Activated CD4-positive, alpha-beta T cell treated with anti-CD3 and anti-CD28 coated beads, Interleukin-2, amount 10 ng/mL, durations not matched to agents 24 days and 14 days (primary cell): ENCODE results near the gene PKD2. TPM values are rescaled to one million over a fixed set of nuclear protein-coding genes. Genes with fewer than 3 reads are reported as not detected.

Source experiments
- DNase-seq: peaks from one replicate; pipeline ENCODE4 v3.0.0; 2022
- H3K27ac Mint-ChIP-seq: one replicate; pipeline ENCODE4 v1.8.0; 2022; ENCODE audit warnings: mild to moderate bottlenecking, mixed read lengths
- H3K27me3 Mint-ChIP-seq: one replicate; pipeline ENCODE4 v1.8.0; 2022; ENCODE audit warnings: mixed read lengths
- H3K36me3 Mint-ChIP-seq: one replicate; pipeline ENCODE4 v1.8.0; 2022; ENCODE audit warnings: low read depth, mild to moderate bottlenecking, mixed read lengths
- H3K4me1 Mint-ChIP-seq: one replicate; pipeline ENCODE4 v1.8.0; 2021; ENCODE audit warnings: mixed read lengths
- H3K4me3 Mint-ChIP-seq: one replicate; pipeline ENCODE4 v1.8.0; 2022; ENCODE audit warnings: mild to moderate bottlenecking, moderate library complexity, mixed read lengths
- H3K9me3 Mint-ChIP-seq: one replicate; pipeline ENCODE4 v1.8.0; 2021; ENCODE audit warnings: mixed read lengths
- intact Hi-C: fragments of 100-400 bp; cut with micrococcal nuclease; formaldehyde crosslinking; loops from one replicate; pipeline ENCODE4 v1.15.1; 2023
- total RNA-seq: library from RNA; stranded (reverse); gene quantifications from 2 replicates; pipeline ENCODE4 v1.2.3, GENCODE V29; 2022

Gene PKD2
- 10.1 and 12.3 TPM in 2 replicates for total RNA-seq

DNA sequence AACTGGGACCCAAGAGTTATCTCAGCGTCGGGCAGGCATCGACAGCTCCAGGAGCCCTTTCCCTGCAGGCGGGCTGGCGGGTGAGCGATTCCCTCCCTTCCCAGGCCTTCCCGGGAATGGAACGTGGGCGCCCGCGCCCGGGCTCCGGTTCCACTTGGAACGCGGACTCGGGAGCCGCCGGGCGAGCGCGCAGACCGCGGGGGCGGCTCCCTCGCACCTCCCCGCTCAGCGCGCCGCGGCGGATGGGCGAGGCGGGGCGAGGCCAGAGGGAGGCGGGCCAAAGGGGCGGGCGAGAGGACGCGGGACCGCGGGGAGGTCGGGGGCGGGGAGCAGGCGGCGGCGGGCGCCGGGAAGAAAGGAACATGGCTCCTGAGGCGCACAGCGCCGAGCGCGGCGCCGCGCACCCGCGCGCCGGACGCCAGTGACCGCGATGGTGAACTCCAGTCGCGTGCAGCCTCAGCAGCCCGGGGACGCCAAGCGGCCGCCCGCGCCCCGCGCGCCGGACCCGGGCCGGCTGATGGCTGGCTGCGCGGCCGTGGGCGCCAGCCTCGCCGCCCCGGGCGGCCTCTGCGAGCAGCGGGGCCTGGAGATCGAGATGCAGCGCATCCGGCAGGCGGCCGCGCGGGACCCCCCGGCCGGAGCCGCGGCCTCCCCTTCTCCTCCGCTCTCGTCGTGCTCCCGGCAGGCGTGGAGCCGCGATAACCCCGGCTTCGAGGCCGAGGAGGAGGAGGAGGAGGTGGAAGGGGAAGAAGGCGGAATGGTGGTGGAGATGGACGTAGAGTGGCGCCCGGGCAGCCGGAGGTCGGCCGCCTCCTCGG, at the start of gene PKD2:
Gene PKD2, plus strand, starts transcription at position 332 of the 818 bp plus-strand sequence. Its CDS starts 99 bp downstream, at position 431.
- intact Hi-C loops, result loop anchor here (1.0 to 10.0 kb wide), 6 partner anchors 19 to 587 kb away; partner anchors contain the start of genes ABCG2, HERC3, HERC5 and PPM1K
- Mint-ChIP-seq H3K27ac (peak within 1 kb of the TSS; percentile 88), H3K4me3 (peak within 1 kb of the TSS; percentile 94), H3K9me3 (no peaks in the 10 kb centered on the region), H3K4me1 (peaks cover 31% of the 10 kb centered on the region), H3K27me3 (peaks cover 16% of the 10 kb centered on the region), H3K36me3 (peaks cover 10% of the 10 kb centered on the region)
- DNase-seq, result peak; percentile 96

DNA sequence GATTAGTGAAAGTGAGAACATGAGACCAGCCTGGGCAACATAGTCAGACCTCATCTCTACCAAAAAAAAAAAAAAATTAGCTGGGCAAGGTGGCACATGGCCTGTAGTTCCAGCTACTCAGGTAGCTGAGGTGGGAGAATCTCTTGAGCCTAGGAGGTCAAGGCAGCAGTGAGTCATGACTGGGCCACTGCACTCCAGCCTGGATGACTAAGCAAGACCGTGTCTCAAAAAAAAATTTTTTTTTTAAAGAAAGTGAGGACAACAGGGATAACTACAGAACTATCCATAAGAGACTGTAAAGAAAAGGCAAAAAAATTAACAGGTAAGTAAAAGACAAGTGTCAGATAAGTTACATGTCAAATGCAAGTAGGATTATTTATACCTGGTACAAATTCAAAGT, 45.4 kb upstream of the PKD2 start:
- intact Hi-C loops, result no loop called here
- Mint-ChIP-seq H3K4me1 (no peaks in the 10 kb centered on the region), H3K27ac (no peak overlapping the region), H3K4me3 (no peak overlapping the region), H3K36me3 (no peaks in the 10 kb centered on the region), H3K27me3 (peaks cover 13% of the 10 kb centered on the region), H3K9me3 (no peaks in the 10 kb centered on the region)
- DNase-seq, result no peak

DNA sequence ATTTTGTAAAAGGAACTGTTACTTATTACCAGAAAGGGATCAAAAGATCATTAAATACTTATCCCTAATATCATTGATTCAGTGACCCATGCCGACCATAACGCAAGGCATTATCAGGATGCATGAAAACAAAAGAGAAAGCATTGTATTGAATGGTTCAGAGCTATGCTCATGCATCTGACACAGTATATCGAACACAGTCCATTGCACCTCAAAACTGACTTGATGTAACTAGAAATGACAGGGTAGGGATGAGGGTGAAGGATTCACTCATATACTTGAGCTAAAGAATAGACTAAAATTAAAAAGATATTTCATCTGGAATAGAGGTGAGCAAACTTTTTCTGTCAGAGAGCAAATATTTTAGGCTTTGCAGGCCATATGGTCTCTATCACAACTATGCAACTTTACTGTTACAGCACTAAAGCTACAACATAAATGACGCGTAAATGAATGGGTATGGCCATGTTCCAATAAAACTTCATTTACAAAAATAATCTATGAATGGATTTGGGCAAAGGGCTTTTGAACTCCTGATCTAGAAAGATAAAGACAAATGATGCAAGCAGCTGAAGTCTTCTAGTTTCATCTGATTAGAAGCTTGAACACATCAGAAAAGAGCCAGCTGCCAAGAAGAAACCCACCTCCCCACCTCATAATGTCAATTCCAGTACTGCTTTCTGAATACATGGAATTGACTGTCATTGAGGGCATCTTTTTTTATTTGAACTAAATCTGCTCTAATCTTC, 44.9 kb upstream of the PKD2 start:
- DNase-seq, result no peak
- Mint-ChIP-seq H3K27ac (no peak overlapping the region), H3K4me1 (no peaks in the 10 kb centered on the region), H3K4me3 (no peak overlapping the region), H3K36me3 (no peaks in the 10 kb centered on the region), H3K9me3 (no peaks in the 10 kb centered on the region), H3K27me3 (peaks cover 13% of the 10 kb centered on the region)
- intact Hi-C loops, result no loop called here

DNA sequence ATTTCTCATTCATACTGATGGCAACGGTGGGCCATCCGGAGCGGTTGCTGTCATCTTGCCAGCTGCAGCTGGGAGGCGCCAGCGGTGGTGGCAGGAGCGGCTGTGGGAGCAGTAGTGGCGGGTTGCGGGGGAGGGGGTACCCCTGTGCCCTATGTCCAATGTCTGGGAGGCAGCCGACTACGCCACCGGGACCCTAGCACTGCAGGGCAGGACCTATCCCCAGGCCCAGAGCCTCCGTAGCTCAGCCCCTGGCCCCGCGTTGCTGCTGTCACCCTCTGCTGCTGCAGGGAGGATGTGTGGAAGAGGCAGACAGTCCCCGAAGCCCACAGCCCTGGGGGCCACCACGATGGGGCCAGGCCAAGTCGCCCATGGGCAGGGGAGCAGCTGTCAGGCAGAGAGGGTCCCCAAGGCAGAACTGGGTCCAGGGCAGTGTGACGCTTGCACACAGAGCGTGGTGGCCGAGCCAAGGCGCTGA, 41.9 kb upstream of the PKD2 start:
- Mint-ChIP-seq H3K27me3 (peaks cover 25% of the 10 kb centered on the region), H3K4me3 (no peak overlapping the region), H3K4me1 (no peaks in the 10 kb centered on the region), H3K27ac (no peak overlapping the region), H3K36me3 (no peaks in the 10 kb centered on the region), H3K9me3 (no peaks in the 10 kb centered on the region)
- intact Hi-C loops, result no loop called here
- DNase-seq, result no peak

DNA sequence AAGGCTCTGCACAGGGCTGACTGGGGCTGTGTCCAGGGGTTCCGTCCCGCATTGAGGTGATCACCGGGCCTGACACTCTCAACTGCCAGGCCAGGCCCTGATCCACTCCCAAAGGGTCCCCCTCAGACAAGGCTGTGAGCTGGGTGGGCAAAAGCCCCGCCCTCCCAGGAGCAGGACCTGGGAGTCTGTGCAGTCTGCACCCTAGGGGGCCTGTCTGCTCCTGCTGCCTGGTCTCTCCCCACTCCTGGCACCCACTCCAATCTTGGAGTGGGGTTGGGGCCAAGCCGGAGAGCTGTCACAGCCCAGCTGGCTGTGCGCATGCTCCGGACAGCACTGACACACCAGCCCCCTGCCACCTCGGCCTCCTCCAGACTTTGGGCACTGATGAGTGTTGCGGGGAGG, 41.3 kb upstream of the PKD2 start:
- no peak overlapping the region for H3K27ac Mint-ChIP-seq
- intact Hi-C loops, result no loop called here
- no peaks in the 10 kb centered on the region for H3K36me3 Mint-ChIP-seq
- H3K27me3 Mint-ChIP-seq, result peaks cover 26% of the 10 kb centered on the region
- H3K9me3 Mint-ChIP-seq, result no peaks in the 10 kb centered on the region
- no peaks in the 10 kb centered on the region for H3K4me1 Mint-ChIP-seq
- no peak for DNase-seq
- H3K4me3 Mint-ChIP-seq, result no peak overlapping the region

DNA sequence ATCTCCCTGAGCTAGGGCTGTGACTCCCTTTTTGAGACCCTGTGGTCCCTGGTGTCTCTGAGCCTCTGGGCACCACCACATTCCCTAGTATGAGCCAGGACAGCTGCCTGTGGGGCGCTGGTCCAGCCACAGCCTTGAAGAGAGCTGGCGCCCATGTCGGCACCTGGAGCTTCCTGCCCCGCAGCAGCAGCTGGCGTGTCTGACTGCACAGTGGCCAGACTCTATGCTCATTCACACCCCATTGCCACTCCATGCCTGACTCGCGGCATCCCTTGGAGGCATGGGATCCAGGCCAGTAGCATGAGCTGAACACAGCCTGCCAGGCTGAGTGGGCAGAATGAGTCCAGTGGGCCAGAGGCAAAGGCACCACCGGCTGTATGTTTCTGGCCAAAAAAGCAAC, 40.2 kb upstream of the PKD2 start:
- no peaks in the 10 kb centered on the region for H3K9me3 Mint-ChIP-seq
- peaks cover 34% of the 10 kb centered on the region for H3K27me3 Mint-ChIP-seq
- no peaks in the 10 kb centered on the region for H3K36me3 Mint-ChIP-seq
- H3K4me1 Mint-ChIP-seq, result no peaks in the 10 kb centered on the region
- no peak overlapping the region for H3K27ac Mint-ChIP-seq
- no peak for DNase-seq
- H3K4me3 Mint-ChIP-seq, result no peak overlapping the region
- intact Hi-C loops, result no loop called here

DNA sequence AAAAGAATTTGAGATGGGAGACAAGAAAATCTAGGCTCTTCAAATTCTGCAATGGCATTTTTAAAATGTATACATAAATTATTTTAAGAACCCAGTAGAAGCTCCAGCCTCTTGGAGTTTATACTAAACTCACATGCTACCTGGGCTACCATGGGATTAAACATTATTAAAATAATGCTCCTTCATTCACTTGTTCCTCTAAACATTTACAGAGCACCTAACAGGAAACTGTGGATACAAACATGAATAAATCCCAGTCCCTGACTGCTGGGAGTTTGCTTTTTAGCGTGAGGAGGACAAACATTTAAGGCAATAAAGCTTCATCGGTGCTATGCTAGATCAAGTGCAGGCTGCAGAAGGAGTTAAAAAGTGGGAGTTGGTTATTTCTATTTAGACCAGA, 37.3 kb upstream of the PKD2 start:
- Mint-ChIP-seq H3K27ac (no peak overlapping the region), H3K36me3 (no peaks in the 10 kb centered on the region), H3K9me3 (no peaks in the 10 kb centered on the region), H3K27me3 (peaks cover 40% of the 10 kb centered on the region), H3K4me1 (no peaks in the 10 kb centered on the region), H3K4me3 (no peak overlapping the region)
- intact Hi-C loops, result loop anchor here (5.0 to 10.0 kb wide), 2 partner anchors 73 to 295 kb away; no protein-coding TSS in a partner anchor
- no peak for DNase-seq

DNA sequence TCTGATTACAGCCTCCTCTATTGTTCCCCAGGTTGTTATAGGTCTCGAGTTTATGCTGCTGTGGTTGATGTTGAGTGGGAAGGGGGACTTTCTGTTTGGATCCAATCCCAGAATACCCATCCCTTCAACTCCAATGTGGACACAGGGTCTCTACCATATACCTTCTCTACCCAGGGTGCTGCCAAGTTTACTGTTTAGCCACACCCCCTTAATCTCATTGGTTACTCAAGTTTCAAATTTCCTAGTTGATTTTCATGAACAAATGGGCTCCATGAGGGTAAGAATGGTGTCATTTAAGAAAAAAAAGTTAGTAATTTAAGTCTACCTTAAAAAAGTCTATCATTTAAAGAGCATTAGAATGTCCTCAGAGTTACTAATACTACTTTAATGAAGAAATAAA, 35.6 kb upstream of the PKD2 start:
- intact Hi-C loops, result loop anchor here (5.0 to 10.0 kb wide), 2 partner anchors 75 to 297 kb away; no protein-coding TSS in a partner anchor

DNA sequence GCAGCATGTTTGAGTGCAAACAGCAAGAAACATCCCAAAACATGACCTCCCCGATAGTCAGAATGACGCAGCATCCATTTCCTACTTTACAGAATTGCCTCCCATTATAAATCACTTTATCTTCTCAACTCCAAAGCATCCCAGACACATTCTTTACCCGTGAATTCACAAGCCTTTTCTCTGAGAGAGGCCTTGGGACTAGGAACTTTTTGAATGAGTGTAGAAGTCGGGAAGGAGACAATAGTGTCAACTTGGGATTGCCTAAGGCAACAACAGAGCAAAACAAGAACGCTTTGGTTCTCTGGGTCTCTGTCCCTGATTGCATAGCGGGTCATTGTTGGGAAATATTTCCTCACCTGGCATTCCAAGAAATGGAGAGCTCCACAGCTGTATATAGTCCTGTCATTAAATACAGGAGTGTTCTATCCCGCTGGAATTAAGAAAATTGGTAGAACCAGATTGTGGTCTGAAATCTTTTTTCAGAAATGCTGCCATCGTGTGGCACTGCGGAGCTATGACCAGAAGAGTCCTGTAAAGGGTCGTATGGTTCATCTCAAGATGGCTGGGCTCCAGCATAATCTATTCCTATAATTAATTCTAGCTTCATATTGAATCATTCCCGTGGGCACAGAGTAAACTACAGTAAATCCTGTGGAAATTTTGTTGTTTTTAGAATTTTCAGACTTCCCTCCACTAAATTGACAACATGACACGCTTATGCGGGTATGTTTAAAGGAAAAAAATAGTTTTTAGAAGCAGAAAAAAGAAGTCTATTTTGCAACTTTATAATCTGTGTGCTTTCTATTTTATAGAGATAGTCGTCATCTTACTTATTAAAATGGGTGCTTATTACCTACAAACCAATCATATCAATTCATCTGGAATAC, 33.9 kb upstream of the PKD2 start:
- no peak overlapping the region for H3K4me3 Mint-ChIP-seq
- no peaks in the 10 kb centered on the region for H3K36me3 Mint-ChIP-seq
- no peaks in the 10 kb centered on the region for H3K9me3 Mint-ChIP-seq
- intact Hi-C loops, result loop anchor here (1.0 to 10.0 kb wide), 4 partner anchors 76 to 299 kb away; no protein-coding TSS in a partner anchor
- H3K4me1 Mint-ChIP-seq, result peaks cover 4% of the 10 kb centered on the region
- peaks cover 49% of the 10 kb centered on the region for H3K27me3 Mint-ChIP-seq
- peak; percentile 77 for DNase-seq
- no peak overlapping the region for H3K27ac Mint-ChIP-seq

More for the DNA sequence above, 35.6 kb upstream of the PKD2 start:
- Mint-ChIP-seq H3K36me3 (no peaks in the 10 kb centered on the region), H3K9me3 (no peaks in the 10 kb centered on the region), H3K4me1 (peaks cover 4% of the 10 kb centered on the region), H3K4me3 (no peak overlapping the region), H3K27me3 (peaks cover 48% of the 10 kb centered on the region), H3K27ac (no peak overlapping the region)
- DNase-seq, result no peak

DNA sequence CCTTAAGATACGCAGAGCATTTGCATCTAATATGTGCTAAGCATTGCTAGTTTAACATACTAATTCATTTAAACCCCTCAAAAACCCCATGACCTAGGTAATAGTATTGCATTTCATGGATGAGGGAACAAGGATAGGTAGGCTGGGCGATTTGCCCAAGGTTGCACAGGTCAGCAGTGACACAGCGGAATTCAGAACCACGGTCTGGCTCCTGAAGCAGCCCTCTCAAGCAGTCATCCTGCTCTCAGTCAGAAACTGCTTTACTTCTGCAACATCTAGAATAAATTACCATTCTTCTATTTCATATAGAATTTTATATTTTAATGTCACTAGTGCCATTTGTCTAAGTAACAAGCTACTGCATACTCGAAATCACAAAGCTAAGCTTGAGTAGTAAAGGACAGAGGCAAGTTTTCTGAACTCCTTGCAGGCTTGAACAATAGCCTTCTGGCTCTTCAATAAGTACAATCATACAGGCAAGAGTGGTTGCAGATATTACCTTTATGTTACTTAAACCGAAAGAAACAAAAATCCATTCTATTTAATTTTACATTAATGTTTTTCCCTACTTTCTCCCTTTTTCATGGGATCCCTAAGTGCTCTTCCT, 32.5 kb upstream of the PKD2 start:
- intact Hi-C loops, result loop anchor here (5.0 to 10.0 kb wide), 2 partner anchors 78 to 300 kb away; no protein-coding TSS in a partner anchor
- H3K4me3 Mint-ChIP-seq, result peak overlapping the region; percentile 36
- H3K27ac Mint-ChIP-seq, result no peak overlapping the region
- DNase-seq, result no peak
- H3K36me3 Mint-ChIP-seq, result no peaks in the 10 kb centered on the region
- peaks cover 4% of the 10 kb centered on the region for H3K4me1 Mint-ChIP-seq
- H3K9me3 Mint-ChIP-seq, result no peaks in the 10 kb centered on the region
- H3K27me3 Mint-ChIP-seq, result peaks cover 47% of the 10 kb centered on the region

DNA sequence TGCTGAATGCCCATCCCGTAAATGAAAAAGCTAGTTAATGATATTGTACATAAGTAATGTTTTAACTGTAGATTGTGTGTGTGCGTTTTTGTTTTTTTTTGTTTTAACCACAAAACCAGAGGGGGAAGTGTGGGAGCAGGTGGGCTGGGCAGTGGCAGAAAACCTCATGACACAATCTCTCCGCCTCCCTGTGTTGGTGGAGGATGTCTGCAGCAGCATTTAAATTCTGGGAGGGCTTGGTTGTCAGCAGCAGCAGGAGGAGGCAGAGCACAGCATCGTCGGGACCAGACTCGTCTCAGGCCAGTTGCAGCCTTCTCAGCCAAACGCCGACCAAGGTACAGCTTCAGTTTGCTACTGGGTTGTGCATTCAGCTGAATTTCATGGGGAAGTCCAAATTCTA, 32.0 kb upstream of the PKD2 start, which contains the start of gene SPP1:
Gene SPP1, plus strand, starts transcription at position 249 of the 400 bp plus-strand sequence. CDS start 1,182 bp downstream, outside the sequence.
- intact Hi-C loops, result loop anchor here (10.0 kb wide), 1 partner anchor 301 kb away; no protein-coding TSS in a partner anchor
- Mint-ChIP-seq H3K9me3 (no peaks in the 10 kb centered on the region), H3K27me3 (peaks cover 44% of the 10 kb centered on the region), H3K36me3 (no peaks in the 10 kb centered on the region), H3K4me1 (peaks cover 4% of the 10 kb centered on the region), H3K4me3 (peak within 1 kb of the TSS; percentile 36), H3K27ac (peak within 1 kb of the TSS; percentile 29)
- DNase-seq, result peak; percentile 70

DNA sequence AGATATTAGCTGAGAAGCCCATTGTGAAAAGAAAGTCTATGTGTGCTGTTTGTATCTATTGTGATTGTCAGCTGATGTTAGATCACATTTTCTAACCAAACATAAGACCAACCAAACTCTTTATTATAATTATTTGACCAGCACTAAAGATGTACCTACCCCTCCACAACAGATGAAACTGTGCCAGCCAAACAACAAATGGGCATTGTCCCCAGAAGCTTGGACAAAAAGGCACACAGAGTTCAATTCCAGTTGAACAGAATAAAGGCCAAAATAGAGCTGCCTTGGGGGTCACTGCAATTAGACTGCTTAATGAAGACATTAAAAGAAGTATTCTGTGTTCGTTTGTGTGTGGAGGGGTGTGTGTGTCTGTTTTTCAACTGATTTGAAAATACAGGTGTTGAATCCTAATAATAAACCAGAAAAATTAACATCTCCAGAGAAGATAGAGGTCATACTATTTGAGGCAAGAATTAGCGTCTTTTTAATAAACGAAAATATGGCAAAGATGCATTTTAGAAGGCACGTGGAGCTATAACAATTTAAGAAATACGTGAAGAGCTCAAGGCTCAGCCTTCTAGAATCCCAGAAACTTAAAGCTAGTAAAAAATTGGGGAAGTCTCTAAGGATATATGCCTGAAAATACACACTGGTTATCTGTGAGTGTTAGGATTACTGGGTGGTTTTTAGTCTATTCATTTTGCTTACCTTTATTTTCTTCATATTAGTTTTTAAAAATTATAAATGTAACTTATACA, 29.7 kb upstream of the PKD2 start:
- intact Hi-C loops, result loop anchor here (10.0 kb wide), 1 partner anchor 303 kb away; no protein-coding TSS in a partner anchor
- Mint-ChIP-seq H3K36me3 (no peaks in the 10 kb centered on the region), H3K27me3 (peaks cover 35% of the 10 kb centered on the region), H3K27ac (no peak overlapping the region), H3K4me1 (peaks cover 4% of the 10 kb centered on the region), H3K9me3 (no peaks in the 10 kb centered on the region), H3K4me3 (no peak overlapping the region)
- DNase-seq, result no peak
